Femur (tissue), 1 donor: Measurements from ENCODE around the gene ZNF512B.
"Not testable (repeated sequence)": the region's sequence is repeated elsewhere in the genome, so short reads cannot be mapped to it uniquely, and the experiment has no call there.

Experiments
- DNase-seq: peaks from one replicate; pipeline ENCODE4 v3.0.0-alpha.2; 2017

The ZNF512B gene

GRCh38 chr20:63961664-63962425 lies 7.9 kb downstream of the ZNF512B start:
- DNase-seq = no peak

GRCh38 chr20:63960654-63961621 lies 8.8 kb downstream of the ZNF512B start:
- not testable (repeated sequence) for DNase-seq

GRCh38 chr20:63959699-63960075 lies 10.0 kb downstream of the ZNF512B start:
- DNase-seq = no peak

- DNase-seq = no peak
Observed at GRCh38 chr20:63958964-63959698, 10.6 kb downstream of the ZNF512B start.

GRCh38 chr20:63958471-63958870 lies 11.3 kb downstream of the ZNF512B start:
- DNase-seq = no peak

GRCh38 chr20:63957690-63958441 lies 11.9 kb downstream of the ZNF512B start:
- DNase-seq = peak; percentile 61

GRCh38 chr20:63957004-63957689 lies 12.6 kb downstream of the ZNF512B start:
- peak; percentile 78 for DNase-seq

- DNase-seq = no peak
Observed at GRCh38 chr20:63956664-63957003, 13.1 kb downstream of the ZNF512B start.

- peak; percentile 93 for DNase-seq
Observed at GRCh38 chr20:63955827-63956663, 13.7 kb downstream of the ZNF512B start, which contains the start of gene UCKL1. Gene UCKL1 (minus strand): TSS chr20:63956416. CDS start chr20:63956372, 44 bp downstream.

- DNase-seq = peak; percentile 60
Observed at GRCh38 chr20:63955281-63955826, 14.4 kb downstream of the ZNF512B start.

GRCh38 chr20:63953764-63954429 lies 15.8 kb downstream of the ZNF512B start:
- no peak for DNase-seq

GRCh38 chr20:63952769-63953168 lies 17.0 kb downstream of the ZNF512B start:
- DNase-seq = no peak

GRCh38 chr20:63952210-63952535 lies 17.6 kb downstream of the ZNF512B start:
- DNase-seq = no peak

- no peak for DNase-seq
Observed at GRCh38 chr20:63951398-63952209, 18.1 kb downstream of the ZNF512B start.

- DNase-seq = no peak
Observed at GRCh38 chr20:63950701-63951397, 18.9 kb downstream of the ZNF512B start.

- no peak for DNase-seq
Observed at GRCh38 chr20:63947638-63948456, 21.9 kb downstream of the ZNF512B start.

- DNase-seq = no peak
Observed at GRCh38 chr20:63946986-63947637, 22.6 kb downstream of the ZNF512B start.
